ENCODE data around the gene ASTN1.

DNA sequence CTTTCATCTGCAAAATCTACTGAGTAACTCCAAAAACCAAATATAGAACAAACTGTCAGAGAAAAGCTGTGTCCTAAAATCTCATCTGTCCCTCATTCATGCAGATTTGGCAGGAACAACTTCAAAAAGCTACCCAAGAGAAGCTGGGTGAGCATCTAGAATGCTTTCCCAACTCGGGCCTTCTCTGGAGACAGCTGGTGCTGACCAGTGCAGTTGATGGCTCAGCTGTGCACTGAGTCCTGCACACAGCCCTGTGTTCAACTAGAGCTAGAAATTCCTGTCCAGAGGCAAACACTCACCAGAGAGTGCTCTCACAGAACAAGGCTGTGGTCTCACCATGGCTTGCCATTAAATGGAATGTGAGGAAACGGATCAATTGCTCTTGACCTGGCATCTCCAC lies 202.8 kb downstream of the ASTN1 start:
- no peak for TF ChIP-seq POLR2A (IDR thresholded peaks at IDR 0.05; ENCODE audit: low read depth, low read length)
- TF ChIP-seq, protein P1, sequence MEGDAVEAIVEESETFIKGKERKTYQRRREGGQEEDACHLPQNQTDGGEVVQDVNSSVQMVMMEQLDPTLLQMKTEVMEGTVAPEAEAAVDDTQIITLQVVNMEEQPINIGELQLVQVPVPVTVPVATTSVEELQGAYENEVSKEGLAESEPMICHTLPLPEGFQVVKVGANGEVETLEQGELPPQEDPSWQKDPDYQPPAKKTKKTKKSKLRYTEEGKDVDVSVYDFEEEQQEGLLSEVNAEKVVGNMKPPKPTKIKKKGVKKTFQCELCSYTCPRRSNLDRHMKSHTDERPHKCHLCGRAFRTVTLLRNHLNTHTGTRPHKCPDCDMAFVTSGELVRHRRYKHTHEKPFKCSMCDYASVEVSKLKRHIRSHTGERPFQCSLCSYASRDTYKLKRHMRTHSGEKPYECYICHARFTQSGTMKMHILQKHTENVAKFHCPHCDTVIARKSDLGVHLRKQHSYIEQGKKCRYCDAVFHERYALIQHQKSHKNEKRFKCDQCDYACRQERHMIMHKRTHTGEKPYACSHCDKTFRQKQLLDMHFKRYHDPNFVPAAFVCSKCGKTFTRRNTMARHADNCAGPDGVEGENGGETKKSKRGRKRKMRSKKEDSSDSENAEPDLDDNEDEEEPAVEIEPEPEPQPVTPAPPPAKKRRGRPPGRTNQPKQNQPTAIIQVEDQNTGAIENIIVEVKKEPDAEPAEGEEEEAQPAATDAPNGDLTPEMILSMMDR (conservative IDR thresholded peaks at IDR 0.05; ENCODE audit: low read depth, low read length) = no peak
- no peak for TF ChIP-seq RAD21 (IDR thresholded peaks at IDR 0.05; ENCODE audit: low read length)
- no peak for TF ChIP-seq CEBPB (IDR thresholded peaks at IDR 0.05; ENCODE audit: low read depth, low read length)
- no peak for TF ChIP-seq MXI1 (IDR thresholded peaks at IDR 0.05; ENCODE audit: borderline replicate concordance, low read depth, low read length)
- TF ChIP-seq, protein P2, sequence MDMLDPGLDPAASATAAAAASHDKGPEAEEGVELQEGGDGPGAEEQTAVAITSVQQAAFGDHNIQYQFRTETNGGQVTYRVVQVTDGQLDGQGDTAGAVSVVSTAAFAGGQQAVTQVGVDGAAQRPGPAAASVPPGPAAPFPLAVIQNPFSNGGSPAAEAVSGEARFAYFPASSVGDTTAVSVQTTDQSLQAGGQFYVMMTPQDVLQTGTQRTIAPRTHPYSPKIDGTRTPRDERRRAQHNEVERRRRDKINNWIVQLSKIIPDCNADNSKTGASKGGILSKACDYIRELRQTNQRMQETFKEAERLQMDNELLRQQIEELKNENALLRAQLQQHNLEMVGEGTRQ (IDR thresholded peaks at IDR 0.05; ENCODE audit: low read depth, low read length) = no peak

All from IMR-90 (cell line).